Astrocyte (in vitro differentiated cells and primary cell): ENCODE results near the gene PPP1R1A. TPM values are rescaled to one million over a fixed set of nuclear protein-coding genes. Genes with fewer than 3 reads are reported as not detected.

Source experiments
- DNase-seq: peaks from one replicate; pipeline ENCODE4 v3.0.0-alpha.2; 2010; ENCODE audit warnings: low read depth
- FAIRE-seq: peaks from 2 replicates; lab custom pipeline; 2011; peaks lifted over from hg19 to GRCh38; lab: Jason Lieb, UNC
- H2AFZ ChIP-seq: 2 replicates; pipeline ENCODE4 v1.6.0; 2012; ENCODE audit warnings: low read depth, low read length, inconsistent platforms
- H3K27ac ChIP-seq: 2 replicates; pipeline ENCODE4 v1.5.1; 2011; ENCODE audit warnings: low read depth, low read length, inconsistent platforms
- H3K27me3 ChIP-seq: 2 replicates; pipeline ENCODE4 v1.6.0; 2011; ENCODE audit warnings: low read length, inconsistent platforms; ENCODE audit not compliant: insufficient read depth
- H3K36me3 ChIP-seq: 2 replicates; pipeline ENCODE4 v1.5.1; 2011; ENCODE audit warnings: low read length, inconsistent platforms; ENCODE audit not compliant: insufficient read depth
- H3K4me1 ChIP-seq: 2 replicates; pipeline ENCODE4 v1.5.1; 2011; ENCODE audit warnings: low read length, inconsistent platforms; ENCODE audit not compliant: insufficient read depth
- H3K4me2 ChIP-seq: 2 replicates; pipeline ENCODE4 v1.6.0; 2012; ENCODE audit warnings: low read length, inconsistent platforms
- H3K4me3 ChIP-seq: 2 replicates; pipeline ENCODE4 v1.5.1; 2011; ENCODE audit warnings: low read depth, mild to moderate bottlenecking, low read length, inconsistent platforms; ENCODE audit not compliant: insufficient read depth
- H3K79me2 ChIP-seq: 2 replicates; pipeline ENCODE4 v1.6.0; 2012; ENCODE audit warnings: mild to moderate bottlenecking, low read length, inconsistent platforms; ENCODE audit not compliant: insufficient read depth
- H3K9ac ChIP-seq: 2 replicates; pipeline ENCODE4 v1.6.0; 2012; ENCODE audit warnings: mild to moderate bottlenecking, low read length, inconsistent platforms
- H3K9me3 ChIP-seq: 2 replicates; pipeline ENCODE4 v1.5.1; 2012; ENCODE audit warnings: low read depth, mild to moderate bottlenecking, low read length, inconsistent platforms; ENCODE audit not compliant: insufficient read depth
- H4K20me1 ChIP-seq: 2 replicates; pipeline ENCODE4 v1.6.0; 2012; ENCODE audit warnings: low read length, inconsistent platforms; ENCODE audit not compliant: insufficient read depth
- H3K27ac Mint-ChIP-seq: one replicate; pipeline ENCODE4 v1.8.0; 2021; ENCODE audit warnings: mild to moderate bottlenecking, mixed read lengths; ENCODE audit not compliant: unreplicated experiment
- H3K27me3 Mint-ChIP-seq: one replicate; pipeline ENCODE4 v1.8.0; 2021; ENCODE audit warnings: low read depth, mixed read lengths; ENCODE audit not compliant: unreplicated experiment
- H3K36me3 Mint-ChIP-seq: one replicate; pipeline ENCODE4 v1.8.0; 2021; ENCODE audit warnings: low read depth, mixed read lengths; ENCODE audit not compliant: unreplicated experiment
- H3K4me1 Mint-ChIP-seq: one replicate; pipeline ENCODE4 v1.8.0; 2021; ENCODE audit warnings: low read depth, mixed read lengths; ENCODE audit not compliant: unreplicated experiment
- H3K4me3 Mint-ChIP-seq: one replicate; pipeline ENCODE4 v1.8.0; 2021; ENCODE audit warnings: mild to moderate bottlenecking, moderate library complexity, mixed read lengths; ENCODE audit not compliant: unreplicated experiment
- H3K9me3 Mint-ChIP-seq: one replicate; pipeline ENCODE4 v1.8.0; 2021; ENCODE audit warnings: mild to moderate bottlenecking, mixed read lengths; ENCODE audit not compliant: unreplicated experiment
- EZH2 ChIP-seq: IDR thresholded peaks from 2 replicates; pipeline ENCODE4 v1.6.1; 2012; ENCODE audit warnings: mild to moderate bottlenecking, low read length, inconsistent platforms; ENCODE audit not compliant: insufficient read depth
- total RNA-seq: library from RNA; stranded (reverse); gene quantifications from 2 replicates; pipeline ENCODE4 v1.2.1, GENCODE V29; 2021
- TF ChIP-seq, protein P1 (sequence below): IDR thresholded peaks from 2 replicates; pipeline ENCODE4 v1.5.1; 2011; ENCODE audit warnings: low read depth, mild to moderate bottlenecking, inconsistent platforms, low read length, moderate library complexity; ENCODE audit not compliant: insufficient read depth

PPP1R1A gene
- total RNA-seq, 1 donor from 2014 or later = 0.52 TPM

DNA sequence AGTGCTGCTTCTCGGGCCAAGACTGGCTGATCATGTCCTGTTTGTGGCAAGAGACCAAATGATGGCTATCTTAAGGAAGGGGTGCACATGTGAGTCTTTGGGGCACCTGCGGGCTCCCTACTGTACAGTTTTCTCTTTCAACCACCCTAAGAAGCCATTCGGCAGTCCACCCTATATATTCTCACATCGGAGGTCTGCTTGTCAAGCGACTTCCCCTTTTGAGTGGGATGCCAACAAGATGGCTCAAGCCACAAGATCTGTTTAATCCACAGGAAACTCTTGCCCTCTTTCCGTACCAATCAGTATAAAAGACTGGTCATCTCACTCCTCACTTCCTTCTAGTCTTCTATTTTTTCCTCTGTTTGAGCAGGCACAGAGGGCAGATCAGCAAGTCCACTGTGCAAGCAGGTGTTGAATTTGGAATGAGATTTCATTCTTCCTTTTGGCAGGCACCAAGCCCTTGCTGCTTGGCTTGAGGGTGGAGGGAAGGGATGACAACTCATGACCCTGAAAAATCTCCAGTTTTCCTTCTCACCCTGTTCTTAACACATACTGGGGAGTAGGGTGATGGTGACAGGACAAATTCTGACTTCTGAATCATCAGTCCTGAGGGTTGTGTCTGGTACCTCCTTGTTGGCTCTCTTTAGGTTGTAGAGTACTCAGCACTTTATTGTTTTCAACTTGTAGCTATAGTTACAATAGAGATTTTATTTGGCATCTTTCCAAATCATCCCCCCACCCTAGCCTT lies 28.6 kb upstream of the PPP1R1A start:
- Histone ChIP-seq H4K20me1 (no peaks in the 10 kb centered on the region), H3K79me2 (no peaks in the 10 kb centered on the region), H3K27me3 (peaks cover 4% of the 10 kb centered on the region), H3K4me2 (no peak overlapping the region), H3K4me3 (no peak overlapping the region), H3K9ac (no peak overlapping the region), H3K27ac (no peak overlapping the region), H2AFZ (no peak overlapping the region), H3K9me3 (no peaks in the 10 kb centered on the region), H3K36me3 (no peaks in the 10 kb centered on the region), H3K4me1 (no peaks in the 10 kb centered on the region)
- no peak overlapping the region for H3K4me3 Mint-ChIP-seq
- FAIRE-seq (no peak), DNase-seq (no peak)
- H3K27ac Mint-ChIP-seq = no peak overlapping the region
- no peaks in the 10 kb centered on the region for H3K36me3 Mint-ChIP-seq
- H3K4me1 Mint-ChIP-seq = no peaks in the 10 kb centered on the region
- TF ChIP-seq, protein P1, sequence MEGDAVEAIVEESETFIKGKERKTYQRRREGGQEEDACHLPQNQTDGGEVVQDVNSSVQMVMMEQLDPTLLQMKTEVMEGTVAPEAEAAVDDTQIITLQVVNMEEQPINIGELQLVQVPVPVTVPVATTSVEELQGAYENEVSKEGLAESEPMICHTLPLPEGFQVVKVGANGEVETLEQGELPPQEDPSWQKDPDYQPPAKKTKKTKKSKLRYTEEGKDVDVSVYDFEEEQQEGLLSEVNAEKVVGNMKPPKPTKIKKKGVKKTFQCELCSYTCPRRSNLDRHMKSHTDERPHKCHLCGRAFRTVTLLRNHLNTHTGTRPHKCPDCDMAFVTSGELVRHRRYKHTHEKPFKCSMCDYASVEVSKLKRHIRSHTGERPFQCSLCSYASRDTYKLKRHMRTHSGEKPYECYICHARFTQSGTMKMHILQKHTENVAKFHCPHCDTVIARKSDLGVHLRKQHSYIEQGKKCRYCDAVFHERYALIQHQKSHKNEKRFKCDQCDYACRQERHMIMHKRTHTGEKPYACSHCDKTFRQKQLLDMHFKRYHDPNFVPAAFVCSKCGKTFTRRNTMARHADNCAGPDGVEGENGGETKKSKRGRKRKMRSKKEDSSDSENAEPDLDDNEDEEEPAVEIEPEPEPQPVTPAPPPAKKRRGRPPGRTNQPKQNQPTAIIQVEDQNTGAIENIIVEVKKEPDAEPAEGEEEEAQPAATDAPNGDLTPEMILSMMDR = no peak
- TF ChIP-seq EZH2 = no peak
- H3K9me3 Mint-ChIP-seq = no peaks in the 10 kb centered on the region
- peaks cover 43% of the 10 kb centered on the region for H3K27me3 Mint-ChIP-seq

DNA sequence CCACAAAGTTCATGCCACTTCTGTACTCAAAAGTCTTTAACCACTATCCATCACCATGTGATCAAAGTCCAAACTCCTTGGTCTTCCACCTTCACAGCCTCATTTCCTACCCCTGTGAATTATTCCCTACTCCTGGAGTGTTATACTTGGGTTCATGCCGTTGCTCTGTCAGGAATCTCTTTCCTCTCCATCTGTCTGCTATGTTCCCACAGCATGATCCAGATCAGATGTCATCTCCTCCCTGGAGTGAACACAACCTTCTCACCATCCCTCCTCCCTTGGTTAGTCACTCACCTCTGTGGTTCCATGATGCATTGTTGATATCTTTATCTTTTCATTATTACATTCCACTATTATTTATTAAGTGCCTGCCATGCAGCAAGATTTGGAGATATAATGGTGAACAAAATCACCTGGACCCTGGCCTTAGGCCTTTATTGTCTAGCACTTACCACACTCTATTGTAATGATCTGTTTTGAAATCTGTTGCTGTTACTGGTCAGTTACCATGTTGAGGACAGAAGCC lies 23.8 kb upstream of the PPP1R1A start:
- Histone ChIP-seq H3K9me3 (no peaks in the 10 kb centered on the region), H3K4me3 (no peak overlapping the region), H2AFZ (no peak overlapping the region), H3K36me3 (no peaks in the 10 kb centered on the region), H3K4me1 (no peaks in the 10 kb centered on the region), H3K79me2 (no peaks in the 10 kb centered on the region), H3K9ac (no peak overlapping the region), H3K27ac (no peak overlapping the region), H3K4me2 (no peak overlapping the region), H4K20me1 (no peaks in the 10 kb centered on the region), H3K27me3 (peaks cover 10% of the 10 kb centered on the region)
- FAIRE-seq (no peak), DNase-seq (no peak)
- Mint-ChIP-seq H3K4me1 (peaks cover 2% of the 10 kb centered on the region), H3K4me3 (no peak overlapping the region), H3K27me3 (peaks cover 67% of the 10 kb centered on the region), H3K36me3 (no peaks in the 10 kb centered on the region), H3K27ac (no peak overlapping the region), H3K9me3 (peaks cover 5% of the 10 kb centered on the region)
- TF ChIP-seq, protein P1 = no peak
- no peak for TF ChIP-seq EZH2

DNA sequence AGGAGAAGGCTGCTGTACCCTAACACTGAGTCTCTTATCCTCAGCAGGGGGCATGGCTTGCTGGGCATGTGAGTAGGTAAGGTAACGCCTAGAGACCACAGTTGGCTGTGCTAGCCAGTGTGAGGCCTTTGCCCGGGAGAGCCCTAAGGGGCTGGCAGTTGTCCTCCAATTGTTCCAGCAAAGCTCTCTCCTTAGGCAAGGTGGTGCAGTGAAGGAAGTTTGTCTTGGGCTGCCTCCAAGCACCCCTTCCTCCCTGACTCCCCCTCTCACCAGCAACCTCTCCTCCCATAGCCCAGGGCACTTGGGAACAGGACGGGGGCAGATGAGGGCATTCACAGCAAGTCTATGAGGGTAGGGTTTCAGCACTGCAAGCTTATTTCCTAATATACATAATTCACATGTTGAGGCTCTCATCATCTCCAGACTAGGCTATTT lies 23.3 kb upstream of the PPP1R1A start:
- H3K9ac ChIP-seq = no peak overlapping the region
- no peaks in the 10 kb centered on the region for H3K9me3 ChIP-seq
- FAIRE-seq (no peak), DNase-seq (no peak)
- Mint-ChIP-seq H3K4me3 (no peak overlapping the region), H3K27me3 (peaks cover 63% of the 10 kb centered on the region), H3K27ac (no peak overlapping the region), H3K4me1 (peaks cover 2% of the 10 kb centered on the region), H3K9me3 (peaks cover 6% of the 10 kb centered on the region), H3K36me3 (no peaks in the 10 kb centered on the region)
- H3K27me3 ChIP-seq = peaks cover 11% of the 10 kb centered on the region
- H4K20me1 ChIP-seq = no peaks in the 10 kb centered on the region
- no peaks in the 10 kb centered on the region for H3K79me2 ChIP-seq
- no peaks in the 10 kb centered on the region for H3K36me3 ChIP-seq
- no peak overlapping the region for H3K4me2 ChIP-seq
- no peak overlapping the region for H3K27ac ChIP-seq
- TF ChIP-seq EZH2 = no peak
- TF ChIP-seq, protein P1 = no peak
- no peak overlapping the region for H2AFZ ChIP-seq
- no peaks in the 10 kb centered on the region for H3K4me1 ChIP-seq
- H3K4me3 ChIP-seq = no peak overlapping the region
